H54 (cell line): ENCODE results near the gene PAPPA.

ENCODE experiments used
- DNase-seq: peaks from one replicate; pipeline ENCODE4 v3.0.0; 2011; ENCODE audit warnings: low spot score, mixed read lengths; ENCODE audit not compliant: insufficient read length
- FAIRE-seq: peaks from 3 replicates; lab custom pipeline; 2011; peaks lifted over from hg19 to GRCh38; lab: Jason Lieb, UNC
- POLR2A ChIP-seq: IDR thresholded peaks from 2 replicates; pipeline ENCODE4 v1.6.1; 2011; ENCODE audit warnings: low read depth, mild to moderate bottlenecking, low read length

PAPPA gene

GRCh38 chr9:116153765-116154333 is at the start of gene PAPPA:
Gene PAPPA, plus strand, starts transcription at chr9:116153791. Its CDS starts 382 bp downstream, at chr9:116154173.
- DNase-seq: no peak
- no peak for FAIRE-seq
- TF ChIP-seq POLR2A: no peak

- DNase-seq (no peak), FAIRE-seq (peak; percentile 67)
- TF ChIP-seq POLR2A: no peak
These were observed 49.4 kb upstream of the PAPPA start for GRCh38 chr9:116103976-116104820.

- FAIRE-seq: peak; percentile 96
- no peak for TF ChIP-seq POLR2A
- DNase-seq: no peak
These were observed 41.4 kb upstream of the PAPPA start for GRCh38 chr9:116112236-116112635.

- DNase-seq: no peak
- FAIRE-seq: peak; percentile 60
- no peak for TF ChIP-seq POLR2A
These were observed 37.7 kb upstream of the PAPPA start for GRCh38 chr9:116115761-116116353.

GRCh38 chr9:116116393-116116792 is 37.2 kb upstream of the PAPPA start:
- no peak for TF ChIP-seq POLR2A
- peak; percentile 58 for FAIRE-seq
- no peak for DNase-seq

GRCh38 chr9:116123171-116123570 is 30.4 kb upstream of the PAPPA start:
- TF ChIP-seq POLR2A: no peak
- no peak for DNase-seq
- FAIRE-seq: peak; percentile 45

GRCh38 chr9:116124472-116125040 is 29.0 kb upstream of the PAPPA start:
- no peak for TF ChIP-seq POLR2A
- DNase-seq: no peak
- peak; percentile 62 for FAIRE-seq

- FAIRE-seq: peak; percentile 11
- TF ChIP-seq POLR2A: no peak
- DNase-seq: no peak
These were observed 20.4 kb upstream of the PAPPA start for GRCh38 chr9:116133163-116133562.

GRCh38 chr9:116134975-116135374 is 18.6 kb upstream of the PAPPA start:
- no peak for TF ChIP-seq POLR2A
- FAIRE-seq (no peak), DNase-seq (no peak)

- no peak for TF ChIP-seq POLR2A
- peak; percentile 81 for FAIRE-seq
- DNase-seq: no peak
These were observed 16.6 kb upstream of the PAPPA start for GRCh38 chr9:116137010-116137409.

GRCh38 chr9:116137581-116137980 is 16.0 kb upstream of the PAPPA start:
- FAIRE-seq (no peak), DNase-seq (no peak)
- no peak for TF ChIP-seq POLR2A

GRCh38 chr9:116141864-116142561 is 11.6 kb upstream of the PAPPA start:
- no peak for TF ChIP-seq POLR2A
- DNase-seq (no peak), FAIRE-seq (peak; percentile 50)

- TF ChIP-seq POLR2A: no peak
These were observed 10.7 kb upstream of the PAPPA start for GRCh38 chr9:116142706-116143492.

More at GRCh38 chr9:116142706-116143492, 10.7 kb upstream of the PAPPA start:
- no peak for DNase-seq
- FAIRE-seq: peak; percentile 69
